SK-N-SH treated with all-trans-retinoic acid at 6 μM for 48 hours (cell line): Measurements from ENCODE around the gene IGFN1.

Experiments
- ATAC-seq: fragments of 200-7000 bp; cut with Tn5 transposase; 3 replicates; pipeline ENCODE4 v1.9.1; 2020; ENCODE audit warnings: mild to moderate bottlenecking, moderate library complexity
- ARNTL ChIP-seq: fragments of 450-650 bp; formaldehyde crosslinking; IDR thresholded peaks from 2 replicates; pipeline ENCODE4 v1.5.0; 2020; ENCODE audit warnings: low read depth, mild to moderate bottlenecking, moderate library complexity, borderline replicate concordance
- BACH2 ChIP-seq: fragments of 250-450 bp; sonication (Bioruptor Pico); IDR thresholded peaks from 2 replicates; pipeline ENCODE4 v1.9.0; 2021; ENCODE audit warnings: mild to moderate bottlenecking, borderline replicate concordance
- ESRRG ChIP-seq: fragments of 250-450 bp; sonication (Bioruptor Pico); IDR thresholded peaks from 2 replicates; pipeline ENCODE4 v1.6.1; 2021; ENCODE audit warnings: mild to moderate bottlenecking
- ISL1 ChIP-seq: fragments of 250-450 bp; sonication (Bioruptor Pico); IDR thresholded peaks from 2 replicates; pipeline ENCODE4 v2.1.2; 2022; ENCODE audit warnings: mild to moderate bottlenecking, moderate library complexity
- PATZ1 ChIP-seq: fragments of 250-450 bp; sonication (Bioruptor Pico); IDR thresholded peaks from 2 replicates; pipeline ENCODE4 v1.8.0; 2020; ENCODE audit warnings: mild to moderate bottlenecking, moderate library complexity, borderline replicate concordance
- PPARA ChIP-seq: fragments of 250-450 bp; sonication (Bioruptor Pico); IDR thresholded peaks from 2 replicates; pipeline ENCODE4 v1.5.0; 2020; ENCODE audit warnings: mild to moderate bottlenecking, borderline replicate concordance
- RARB ChIP-seq: fragments of 250-450 bp; sonication (Bioruptor Pico); IDR thresholded peaks from 2 replicates; pipeline ENCODE4 v1.8.0; 2021; ENCODE audit warnings: mild to moderate bottlenecking, moderate library complexity
- TCF4 ChIP-seq: fragments of 250-450 bp; sonication (Bioruptor Pico); IDR thresholded peaks from 2 replicates; pipeline ENCODE4 v1.8.0; 2021; ENCODE audit warnings: mild to moderate bottlenecking, moderate library complexity, borderline replicate concordance
- TOX ChIP-seq: fragments of 250-450 bp; sonication (Bioruptor Pico); IDR thresholded peaks from 2 replicates; pipeline ENCODE4 v1.8.0; 2021; ENCODE audit warnings: mild to moderate bottlenecking, moderate library complexity, borderline replicate concordance
- TSHZ2 ChIP-seq: fragments of 250-450 bp; sonication (Bioruptor Pico); IDR thresholded peaks from 2 replicates; pipeline ENCODE4 v1.5.0; 2020; ENCODE audit warnings: mild to moderate bottlenecking, moderate library complexity
- ZFP30 ChIP-seq: fragments of 450-650 bp; formaldehyde crosslinking; IDR thresholded peaks from 2 replicates; pipeline ENCODE4 v1.5.0; 2022; ENCODE audit warnings: mild to moderate bottlenecking, moderate library complexity
- ZNF8 ChIP-seq: fragments of 450-650 bp; formaldehyde crosslinking; IDR thresholded peaks from 2 replicates; pipeline ENCODE4 v1.5.0; 2020; ENCODE audit warnings: mild to moderate bottlenecking, moderate library complexity
- TF ChIP-seq, protein P1 (sequence below): fragments of 250-450 bp; sonication (Bioruptor Pico); IDR thresholded peaks from 2 replicates; pipeline ENCODE4 v1.5.1; 2021; ENCODE audit warnings: mild to moderate bottlenecking, moderate library complexity
- TF ChIP-seq, protein P2 (sequence below): fragments of 250-450 bp; sonication (Bioruptor Pico); IDR thresholded peaks from 2 replicates; pipeline ENCODE4 v1.5.1; 2020; ENCODE audit warnings: low read depth, mild to moderate bottlenecking, moderate library complexity

The IGFN1 gene

DNA sequence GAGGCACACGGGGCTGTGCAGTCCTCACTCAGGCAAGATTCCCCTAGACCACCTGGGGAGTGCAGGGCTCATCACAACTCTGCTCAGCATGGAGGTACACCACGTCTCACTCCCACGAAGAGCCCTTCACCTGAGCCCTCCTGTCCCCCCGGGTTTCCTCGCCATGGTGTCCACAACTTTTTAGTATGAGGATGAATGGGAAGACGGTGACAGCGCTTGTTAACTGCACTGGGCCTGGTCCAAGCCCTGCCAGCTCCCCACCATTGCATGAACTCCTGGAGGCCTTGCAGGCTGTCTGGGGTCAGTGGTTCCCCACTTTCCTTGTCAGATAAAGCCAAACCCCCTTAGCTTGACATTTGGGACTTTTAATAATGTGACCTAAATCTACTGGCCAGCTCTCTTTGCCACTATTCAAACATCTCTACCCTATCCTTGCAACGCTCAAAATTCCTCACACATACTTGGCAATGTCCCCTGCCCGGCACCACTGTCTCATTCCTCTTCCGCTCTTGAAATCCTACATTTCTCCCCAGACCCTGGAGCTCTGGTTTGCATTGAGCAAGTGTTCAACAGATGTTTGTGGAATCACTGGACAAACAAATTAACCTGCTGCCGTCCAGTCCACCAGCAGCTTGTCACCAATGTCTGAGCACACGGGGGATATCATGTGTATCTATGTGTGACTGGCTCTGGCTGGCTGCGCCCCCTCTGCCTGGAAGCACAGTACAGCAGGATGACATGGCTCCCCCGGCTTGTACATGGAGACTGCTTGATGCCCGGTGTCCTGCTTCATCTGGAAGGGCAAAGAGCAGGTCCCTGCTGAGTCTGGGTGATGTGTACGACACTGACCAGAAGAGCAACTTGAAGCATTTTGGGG lies 47.5 kb upstream of the IGFN1 start:
- no peak for ATAC-seq
- no peak for TF ChIP-seq TSHZ2 (CRISPR knock-in tag)
- TF ChIP-seq ESRRG = no peak
- TF ChIP-seq BACH2 (CRISPR knock-in tag) = no peak
- TF ChIP-seq, all 23 proteins: peak for 0

DNA sequence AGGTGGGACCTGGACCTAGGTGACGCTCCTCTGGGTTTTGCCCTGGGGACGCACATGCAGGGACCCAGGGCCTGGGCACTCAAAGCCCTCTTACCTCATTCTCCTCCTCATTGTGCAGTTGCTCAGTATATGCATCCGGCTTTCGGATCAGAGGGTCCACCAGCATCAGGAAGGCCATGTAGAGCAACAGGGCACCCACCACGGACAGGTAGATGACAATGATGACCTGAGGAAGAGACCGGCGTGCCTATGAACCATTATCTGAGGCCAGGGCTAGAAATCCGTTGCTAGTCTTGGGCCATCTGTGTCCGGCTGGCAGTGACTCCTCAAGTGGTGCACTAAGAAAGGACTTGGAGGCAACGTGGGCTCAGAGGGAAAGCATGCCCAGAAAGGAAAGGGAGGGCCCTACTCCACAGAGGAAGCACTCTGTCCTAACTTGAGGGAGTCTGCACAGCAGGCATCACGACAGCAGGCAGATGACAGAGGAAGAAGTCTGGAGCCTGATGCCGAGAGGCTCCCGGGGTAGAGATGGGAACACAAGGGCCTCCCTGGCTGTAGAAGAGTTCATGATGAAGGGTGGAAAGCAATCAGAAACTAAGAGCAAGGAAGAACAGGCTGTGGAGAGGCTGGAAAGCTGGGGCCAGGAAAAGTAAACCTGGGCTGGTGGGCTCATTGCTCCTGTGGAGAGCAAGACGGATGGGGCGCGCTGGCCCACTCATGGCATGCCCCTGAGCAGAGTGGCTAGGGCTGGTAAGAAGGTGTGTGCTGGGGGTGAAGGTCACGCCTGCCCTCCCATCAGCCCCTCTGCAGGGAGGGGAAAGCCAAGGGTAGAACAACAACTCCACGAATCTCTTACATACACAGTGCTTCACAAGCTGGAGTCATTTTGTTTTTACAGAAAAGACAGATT lies 46.6 kb upstream of the IGFN1 start:
- TF ChIP-seq ZNF8 = no peak
- no peak for TF ChIP-seq ISL1
- no peak for TF ChIP-seq ARNTL
- TF ChIP-seq TOX (CRISPR knock-in tag) = no peak
- TF ChIP-seq, protein P1, sequence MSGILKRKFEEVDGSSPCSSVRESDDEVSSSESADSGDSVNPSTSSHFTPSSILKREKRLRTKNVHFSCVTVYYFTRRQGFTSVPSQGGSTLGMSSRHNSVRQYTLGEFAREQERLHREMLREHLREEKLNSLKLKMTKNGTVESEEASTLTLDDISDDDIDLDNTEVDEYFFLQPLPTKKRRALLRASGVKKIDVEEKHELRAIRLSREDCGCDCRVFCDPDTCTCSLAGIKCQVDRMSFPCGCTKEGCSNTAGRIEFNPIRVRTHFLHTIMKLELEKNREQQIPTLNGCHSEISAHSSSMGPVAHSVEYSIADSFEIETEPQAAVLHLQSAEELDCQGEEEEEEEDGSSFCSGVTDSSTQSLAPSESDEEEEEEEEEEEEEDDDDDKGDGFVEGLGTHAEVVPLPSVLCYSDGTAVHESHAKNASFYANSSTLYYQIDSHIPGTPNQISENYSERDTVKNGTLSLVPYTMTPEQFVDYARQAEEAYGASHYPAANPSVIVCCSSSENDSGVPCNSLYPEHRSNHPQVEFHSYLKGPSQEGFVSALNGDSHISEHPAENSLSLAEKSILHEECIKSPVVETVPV = no peak
- TF ChIP-seq, protein P2, sequence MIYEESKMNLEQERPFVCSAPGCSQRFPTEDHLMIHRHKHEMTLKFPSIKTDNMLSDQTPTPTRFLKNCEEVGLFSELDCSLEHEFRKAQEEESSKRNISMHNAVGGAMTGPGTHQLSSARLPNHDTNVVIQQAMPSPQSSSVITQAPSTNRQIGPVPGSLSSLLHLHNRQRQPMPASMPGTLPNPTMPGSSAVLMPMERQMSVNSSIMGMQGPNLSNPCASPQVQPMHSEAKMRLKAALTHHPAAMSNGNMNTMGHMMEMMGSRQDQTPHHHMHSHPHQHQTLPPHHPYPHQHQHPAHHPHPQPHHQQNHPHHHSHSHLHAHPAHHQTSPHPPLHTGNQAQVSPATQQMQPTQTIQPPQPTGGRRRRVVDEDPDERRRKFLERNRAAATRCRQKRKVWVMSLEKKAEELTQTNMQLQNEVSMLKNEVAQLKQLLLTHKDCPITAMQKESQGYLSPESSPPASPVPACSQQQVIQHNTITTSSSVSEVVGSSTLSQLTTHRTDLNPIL (CRISPR knock-in tag) = no peak
- no peak for TF ChIP-seq PATZ1 (CRISPR knock-in tag)
- TF ChIP-seq PPARA (CRISPR knock-in tag) = no peak
- TF ChIP-seq ZFP30 (CRISPR knock-in tag) = no peak
- ATAC-seq = no peak

DNA sequence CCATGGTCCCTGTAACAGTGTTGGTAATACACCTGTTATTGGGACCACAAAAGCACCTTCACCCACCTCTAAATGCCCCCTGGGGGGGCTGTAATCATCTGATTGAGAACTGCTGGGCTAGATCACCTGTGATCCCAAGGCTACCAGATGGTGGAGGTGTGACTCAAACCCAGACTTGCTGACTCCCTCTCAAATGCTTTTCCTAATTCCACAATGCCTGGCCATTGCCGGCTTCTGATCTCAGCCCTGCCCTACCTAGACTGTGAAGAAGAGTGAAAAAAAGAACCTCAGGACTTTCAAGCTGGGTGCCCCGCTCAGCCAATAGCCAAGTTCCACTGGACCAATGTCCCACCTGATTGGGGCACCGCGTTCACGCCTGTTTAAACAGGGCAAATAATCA lies 45.9 kb upstream of the IGFN1 start:
- no peak for ATAC-seq
- TF ChIP-seq ZNF8 (no peak), ESRRG (no peak), ZFP30 (CRISPR knock-in tag) (no peak), PPARA (CRISPR knock-in tag) (no peak), TCF4 (CRISPR knock-in tag) (no peak), ISL1 (no peak), PATZ1 (CRISPR knock-in tag) (no peak), ARNTL (no peak), RARB (CRISPR knock-in tag) (no peak)
- TF ChIP-seq, protein P1 = no peak
